HG03280 (cell line): ENCODE results near the gene NAV3.
A peak's percentile ranks its signal among the peaks of the same experiment; 100 is the strongest.

Experiments used
- ATAC-seq: cut with Tn5 transposase; IDR thresholded peaks from one replicate; pipeline ENCODE4 v1.9.1; 2021; ENCODE audit warnings: mild to moderate bottlenecking, moderate library complexity; ENCODE audit not compliant: unreplicated experiment

Gene NAV3

GRCh38 chr12:78034025-78034424 is 203.3 kb downstream of the NAV3 start:
- ATAC-seq = no peak

GRCh38 chr12:78035901-78036606 is 205.4 kb downstream of the NAV3 start:
- ATAC-seq = no peak

- no peak for ATAC-seq
Measured at GRCh38 chr12:78036874-78037273, 206.2 kb downstream of the NAV3 start.

- no peak for ATAC-seq
Measured at GRCh38 chr12:78037707-78038106, 207.0 kb downstream of the NAV3 start.

- no peak for ATAC-seq
Measured at GRCh38 chr12:78038541-78038940, 207.8 kb downstream of the NAV3 start.

GRCh38 chr12:78038986-78039385 is 208.3 kb downstream of the NAV3 start:
- ATAC-seq = no peak

- ATAC-seq = no peak
Measured at GRCh38 chr12:78040111-78040510, 209.4 kb downstream of the NAV3 start.

- ATAC-seq = no peak
Measured at GRCh38 chr12:78050790-78051189, 220.1 kb downstream of the NAV3 start.

GRCh38 chr12:78055545-78055944 is 224.9 kb downstream of the NAV3 start:
- ATAC-seq = no peak

GRCh38 chr12:78057075-78057474 is 226.4 kb downstream of the NAV3 start:
- ATAC-seq = no peak

GRCh38 chr12:78060186-78060585 is 229.5 kb downstream of the NAV3 start:
- no peak for ATAC-seq

GRCh38 chr12:78062786-78063185 is 232.1 kb downstream of the NAV3 start:
- no peak for ATAC-seq

GRCh38 chr12:78081590-78082314 is 251.1 kb downstream of the NAV3 start:
- ATAC-seq = no peak

GRCh38 chr12:78085542-78086182 is 255.0 kb downstream of the NAV3 start:
- no peak for ATAC-seq

GRCh38 chr12:78086553-78087362 is 256.1 kb downstream of the NAV3 start:
- ATAC-seq = no peak

- no peak for ATAC-seq
Measured at GRCh38 chr12:78087363-78087675, 256.6 kb downstream of the NAV3 start.

- ATAC-seq = peak; percentile 76
Measured at GRCh38 chr12:78088391-78088832, 257.7 kb downstream of the NAV3 start.

GRCh38 chr12:78090266-78090665 is 259.6 kb downstream of the NAV3 start:
- ATAC-seq = no peak

GRCh38 chr12:78095623-78096022 is 264.9 kb downstream of the NAV3 start:
- no peak for ATAC-seq

- no peak for ATAC-seq
Measured at GRCh38 chr12:78096909-78097597, 266.4 kb downstream of the NAV3 start.

GRCh38 chr12:78099806-78100205 is 269.1 kb downstream of the NAV3 start:
- ATAC-seq = no peak
